GM19395 (cell line): ENCODE data around the gene CELSR2.
"Not testable (repeated sequence)": the region's sequence is repeated elsewhere in the genome, so short reads cannot be mapped to it uniquely, and the experiment has no call there.

Experiments used
- ATAC-seq: cut with Tn5 transposase; IDR thresholded peaks from one replicate; pipeline ENCODE4 v1.9.1; 2021; ENCODE audit warnings: mild to moderate bottlenecking, moderate library complexity; ENCODE audit not compliant: unreplicated experiment

The CELSR2 gene, protein sequence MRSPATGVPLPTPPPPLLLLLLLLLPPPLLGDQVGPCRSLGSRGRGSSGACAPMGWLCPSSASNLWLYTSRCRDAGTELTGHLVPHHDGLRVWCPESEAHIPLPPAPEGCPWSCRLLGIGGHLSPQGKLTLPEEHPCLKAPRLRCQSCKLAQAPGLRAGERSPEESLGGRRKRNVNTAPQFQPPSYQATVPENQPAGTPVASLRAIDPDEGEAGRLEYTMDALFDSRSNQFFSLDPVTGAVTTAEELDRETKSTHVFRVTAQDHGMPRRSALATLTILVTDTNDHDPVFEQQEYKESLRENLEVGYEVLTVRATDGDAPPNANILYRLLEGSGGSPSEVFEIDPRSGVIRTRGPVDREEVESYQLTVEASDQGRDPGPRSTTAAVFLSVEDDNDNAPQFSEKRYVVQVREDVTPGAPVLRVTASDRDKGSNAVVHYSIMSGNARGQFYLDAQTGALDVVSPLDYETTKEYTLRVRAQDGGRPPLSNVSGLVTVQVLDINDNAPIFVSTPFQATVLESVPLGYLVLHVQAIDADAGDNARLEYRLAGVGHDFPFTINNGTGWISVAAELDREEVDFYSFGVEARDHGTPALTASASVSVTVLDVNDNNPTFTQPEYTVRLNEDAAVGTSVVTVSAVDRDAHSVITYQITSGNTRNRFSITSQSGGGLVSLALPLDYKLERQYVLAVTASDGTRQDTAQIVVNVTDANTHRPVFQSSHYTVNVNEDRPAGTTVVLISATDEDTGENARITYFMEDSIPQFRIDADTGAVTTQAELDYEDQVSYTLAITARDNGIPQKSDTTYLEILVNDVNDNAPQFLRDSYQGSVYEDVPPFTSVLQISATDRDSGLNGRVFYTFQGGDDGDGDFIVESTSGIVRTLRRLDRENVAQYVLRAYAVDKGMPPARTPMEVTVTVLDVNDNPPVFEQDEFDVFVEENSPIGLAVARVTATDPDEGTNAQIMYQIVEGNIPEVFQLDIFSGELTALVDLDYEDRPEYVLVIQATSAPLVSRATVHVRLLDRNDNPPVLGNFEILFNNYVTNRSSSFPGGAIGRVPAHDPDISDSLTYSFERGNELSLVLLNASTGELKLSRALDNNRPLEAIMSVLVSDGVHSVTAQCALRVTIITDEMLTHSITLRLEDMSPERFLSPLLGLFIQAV (N-terminal part only)

DNA sequence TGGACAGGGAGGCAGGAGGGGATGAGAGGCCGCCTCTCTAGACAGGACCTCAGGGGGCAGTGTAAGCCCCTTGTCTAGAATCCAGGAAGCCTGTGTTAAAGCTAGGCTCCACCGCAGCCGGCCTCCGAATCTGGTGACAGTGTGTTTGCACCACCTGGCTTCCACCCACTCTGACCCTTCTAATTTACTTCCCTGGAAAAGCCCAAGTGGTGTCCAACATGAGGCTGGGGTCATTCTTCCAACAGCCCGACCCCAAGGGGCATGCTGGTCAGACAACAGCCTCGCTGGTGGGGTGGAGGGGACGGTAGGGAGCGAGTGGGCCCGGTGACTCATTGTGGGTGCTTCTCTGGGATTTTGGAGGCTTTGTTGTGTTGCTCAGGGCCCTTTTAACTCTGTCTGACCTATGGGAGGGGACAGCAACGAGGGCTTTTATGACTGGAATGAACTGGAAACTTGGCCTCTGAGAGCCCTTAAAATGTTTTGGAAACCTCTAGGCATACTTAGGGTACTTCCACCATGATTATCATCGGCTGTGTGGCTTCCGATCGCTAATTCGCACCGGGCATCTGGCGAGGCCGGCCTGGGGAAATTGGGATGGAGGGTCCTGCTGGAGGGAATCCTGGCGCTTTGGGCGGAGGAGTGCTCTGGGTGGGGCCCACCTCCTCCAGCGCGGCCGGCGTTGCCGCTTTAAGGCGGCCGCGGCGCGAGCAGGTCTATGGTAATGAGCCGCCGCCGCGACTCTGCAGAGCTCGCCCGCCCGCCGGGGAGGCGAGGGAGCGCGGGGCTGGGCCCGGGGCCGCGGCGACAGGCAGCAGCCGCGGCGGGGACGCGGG lies at the start of gene CELSR2:
TSS of gene CELSR2 (plus strand) at position 743 of the 833 bp plus-strand sequence. CDS start 541 bp downstream, outside the sequence.
- peak; percentile 79 for ATAC-seq

DNA sequence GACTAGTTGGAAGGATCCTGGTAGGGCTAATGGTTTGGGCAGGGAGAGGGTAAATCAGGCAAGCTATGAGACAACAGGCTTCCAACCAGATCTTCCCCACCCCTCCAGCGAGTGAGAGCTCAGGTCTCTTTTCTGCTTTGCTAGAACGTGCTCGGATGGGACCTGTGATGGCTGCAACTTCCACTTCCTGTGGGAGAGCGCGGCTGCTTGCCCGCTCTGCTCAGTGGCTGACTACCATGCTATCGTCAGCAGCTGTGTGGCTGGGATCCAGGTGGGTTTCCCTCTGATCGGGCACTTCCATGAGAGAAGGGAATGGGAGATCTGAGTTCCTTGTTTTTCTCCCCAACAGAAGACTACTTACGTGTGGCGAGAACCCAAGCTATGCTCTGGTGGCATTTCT lies 49.6 kb upstream of the CELSR2 start:
- no peak for ATAC-seq

- ATAC-seq = no peak
Observed at GRCh38 chr1:109201123-109201703, 48.1 kb upstream of the CELSR2 start.

DNA sequence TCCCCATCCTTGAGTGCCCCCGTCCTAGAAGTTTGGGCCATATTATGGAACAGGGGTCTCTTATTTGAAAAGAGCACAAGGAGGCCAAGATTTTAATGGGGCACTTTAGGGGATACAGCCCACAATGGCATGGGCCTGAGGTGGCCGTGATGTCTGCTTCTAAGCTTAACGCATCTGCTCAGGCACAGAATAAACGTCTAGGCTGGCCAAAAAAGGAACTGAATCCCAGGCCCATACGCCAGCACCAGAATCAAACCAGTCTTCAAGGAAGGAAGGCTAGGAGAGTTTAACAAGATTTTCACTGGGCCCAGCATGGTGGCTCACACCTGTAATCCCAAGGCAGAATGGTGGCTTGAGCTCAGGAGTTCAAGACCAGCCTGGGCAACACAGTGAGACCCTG lies 44.9 kb upstream of the CELSR2 start:
- ATAC-seq = no peak

DNA sequence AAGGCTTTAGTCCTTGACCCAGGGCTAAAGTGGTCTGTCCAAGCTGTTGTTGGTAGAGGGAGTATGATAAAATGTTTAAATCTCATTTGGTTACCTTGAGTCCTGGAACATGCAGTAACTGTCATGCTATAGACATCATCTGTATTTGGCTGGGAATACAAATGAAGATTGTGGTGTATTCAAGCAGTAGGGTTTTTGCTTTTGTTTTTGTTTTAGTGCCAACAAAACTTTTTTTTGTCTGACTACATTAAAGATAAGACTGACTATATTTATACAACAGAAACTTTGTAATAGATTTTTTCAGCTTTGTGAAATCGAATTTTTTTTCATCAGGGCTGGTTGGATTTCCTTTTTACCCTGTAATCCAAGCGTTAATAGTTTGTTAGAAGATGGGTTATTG lies 43.0 kb upstream of the CELSR2 start:
- ATAC-seq = no peak

DNA sequence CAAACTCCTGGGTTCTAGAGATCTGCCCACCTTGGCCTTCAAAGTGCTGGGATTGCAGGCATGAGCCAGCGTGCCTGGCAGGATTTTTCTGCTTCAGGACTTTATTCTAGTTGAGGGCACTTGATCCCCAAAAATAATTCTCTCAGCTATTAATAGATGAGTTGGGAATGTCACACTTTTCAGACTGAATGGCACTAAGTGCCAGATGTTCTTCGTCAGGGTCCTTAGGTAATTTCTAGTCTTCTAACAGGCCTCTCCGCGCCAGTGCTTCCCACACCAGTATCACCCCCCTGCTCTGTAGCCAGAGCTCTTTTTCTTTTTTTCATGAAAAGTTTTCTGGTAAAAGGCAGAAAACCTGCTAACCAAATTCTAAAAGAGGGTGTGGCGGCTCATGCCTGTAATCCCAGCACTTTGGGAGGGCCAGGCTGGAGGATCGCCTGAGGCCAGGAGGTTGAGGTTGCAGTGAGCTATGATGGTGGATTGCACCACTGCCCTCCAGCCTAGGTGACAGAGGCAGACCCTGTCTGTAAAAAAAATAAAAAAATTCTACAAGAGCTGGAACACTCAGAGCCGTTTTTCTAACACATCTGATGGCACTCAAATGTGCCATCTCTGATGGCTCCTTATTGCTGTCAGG lies 41.8 kb upstream of the CELSR2 start:
- no peak for ATAC-seq

GRCh38 chr1:109208394-109208793 lies 40.9 kb upstream of the CELSR2 start:
- no peak for ATAC-seq

DNA sequence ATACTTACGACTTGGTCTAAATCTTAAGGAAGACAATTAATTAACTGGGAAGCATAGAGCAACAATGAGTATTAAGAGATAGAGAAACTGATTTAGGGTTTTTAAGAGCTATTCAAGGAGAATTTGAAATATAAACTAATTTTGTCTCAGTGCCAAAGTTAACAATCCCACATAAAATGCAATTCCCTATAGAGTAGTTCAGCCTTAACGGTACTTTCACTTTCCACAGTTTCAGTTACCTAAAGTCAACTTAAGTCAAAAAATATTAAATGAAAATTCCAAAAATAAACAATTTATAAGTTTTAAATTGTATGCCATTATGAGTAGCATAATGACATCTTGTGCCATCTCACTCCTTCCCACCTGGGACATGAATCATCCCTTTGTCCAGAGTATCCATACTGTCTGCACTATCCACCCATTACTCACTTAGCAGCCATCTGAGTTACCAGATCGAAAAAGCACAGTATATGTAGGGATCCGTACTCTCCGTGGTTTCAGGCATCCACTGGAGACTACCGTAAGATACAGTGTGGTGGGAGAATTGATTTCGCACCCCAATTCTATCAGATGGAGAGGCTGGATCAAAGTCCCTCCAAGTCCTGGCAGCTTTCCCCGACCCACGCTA lies 40.4 kb upstream of the CELSR2 start:
- ATAC-seq = no peak

DNA sequence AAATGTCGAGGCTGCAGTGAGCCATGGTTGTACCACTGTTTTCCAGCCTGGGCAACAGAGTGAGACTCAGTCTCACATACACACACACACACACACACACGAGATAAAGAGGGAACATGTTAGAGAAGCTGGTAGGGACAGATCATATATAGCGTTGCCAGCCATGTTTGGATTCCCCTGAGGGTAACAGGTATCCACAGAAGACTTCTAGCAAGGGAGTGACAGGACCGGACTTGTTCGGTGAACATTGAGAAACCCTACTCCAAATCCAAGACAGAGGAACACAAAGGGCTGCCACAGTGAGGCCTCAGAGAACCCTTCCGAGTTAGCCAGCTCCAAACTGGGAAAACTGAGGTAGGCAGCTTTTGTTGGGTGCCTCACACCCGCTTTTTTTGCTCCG lies 39.3 kb upstream of the CELSR2 start:
- no peak for ATAC-seq

- ATAC-seq = no peak
Observed at GRCh38 chr1:109213345-109213823, 36.0 kb upstream of the CELSR2 start.

- peak; percentile 79 for ATAC-seq
Observed at GRCh38 chr1:109213824-109214693, 35.3 kb upstream of the CELSR2 start, which contains the start of gene SARS1. Gene SARS1 (plus strand): TSS chr1:109213918. CDS start chr1:109213993, 75 bp downstream.

DNA sequence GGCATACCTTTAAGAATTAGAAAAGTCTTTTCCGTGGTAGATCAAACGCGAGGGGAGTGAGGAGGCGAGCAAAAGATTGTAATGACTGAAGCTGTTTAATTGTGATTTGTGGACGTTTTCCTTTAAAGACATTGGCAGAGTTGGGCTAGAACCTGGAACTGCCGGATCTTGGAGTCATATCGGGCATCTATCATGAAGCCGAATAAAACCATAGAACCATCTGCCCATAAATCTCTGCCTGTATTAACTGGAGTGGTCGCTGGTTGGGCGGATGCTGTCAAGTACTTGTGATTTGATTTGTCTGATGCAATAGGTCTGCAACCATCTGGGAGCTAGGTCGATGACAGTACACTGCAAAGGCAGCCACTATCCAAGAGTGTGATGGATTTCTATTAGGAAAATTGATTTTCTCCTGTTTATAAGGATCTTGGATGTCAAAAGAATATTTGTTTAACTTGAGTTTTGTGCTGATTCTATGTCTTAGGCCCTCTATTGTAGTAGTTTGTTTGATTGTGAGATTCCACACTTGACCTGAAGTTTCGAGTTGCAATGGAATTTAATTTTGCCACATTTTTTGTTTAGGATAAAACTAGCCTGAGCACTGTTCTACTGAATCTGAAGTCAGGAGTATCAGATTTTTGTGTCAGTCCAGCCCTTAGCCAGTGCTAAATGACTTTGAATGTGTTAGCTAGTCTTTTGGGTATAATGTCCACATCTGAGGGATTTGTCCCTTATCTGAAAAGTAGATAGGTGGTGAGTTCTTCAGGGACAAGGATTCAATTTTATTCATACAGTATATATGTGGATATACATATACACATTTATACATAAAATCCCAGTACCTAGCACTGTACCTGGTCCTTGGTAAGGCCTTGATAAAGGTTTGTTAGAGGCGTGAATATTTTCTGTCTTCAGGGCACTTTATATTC lies 34.4 kb upstream of the CELSR2 start:
- peak; percentile 38 for ATAC-seq

- ATAC-seq = no peak
Observed at GRCh38 chr1:109216662-109217061, 32.7 kb upstream of the CELSR2 start.

- no peak for ATAC-seq
Observed at GRCh38 chr1:109218516-109218915, 30.8 kb upstream of the CELSR2 start.

- not testable (repeated sequence) for ATAC-seq
Observed at GRCh38 chr1:109221201-109221600, 28.1 kb upstream of the CELSR2 start.

GRCh38 chr1:109225308-109225707 lies 24.0 kb upstream of the CELSR2 start:
- no peak for ATAC-seq
